GM12891 (cell line): ENCODE measurements around the gene PDS5A.

ENCODE experiments used
- PAX5 ChIP-seq: IDR thresholded peaks from 2 replicates; pipeline ENCODE4 v1.6.1; 2011; ENCODE audit warnings: low read length, moderate library complexity, mild to moderate bottlenecking; ENCODE audit not compliant: insufficient read depth, severe bottlenecking
- POLR2A ChIP-seq: IDR thresholded peaks from 2 replicates; pipeline ENCODE4 v1.6.1; 2011; ENCODE audit warnings: low read depth, low read length, control low read depth
- POLR2AphosphoS5 ChIP-seq: IDR thresholded peaks from 2 replicates; pipeline ENCODE4 v1.6.1; 2011; ENCODE audit warnings: low read depth, low read length, control low read depth
- POU2F2 ChIP-seq: IDR thresholded peaks from 2 replicates; pipeline ENCODE4 v1.6.1; 2011; ENCODE audit warnings: low read depth, mild to moderate bottlenecking, control low read depth, low read length, moderate library complexity
- TAF1 ChIP-seq: IDR thresholded peaks from 2 replicates; pipeline ENCODE4 v1.6.1; 2011; ENCODE audit warnings: low read depth, low read length, control low read depth

DNA sequence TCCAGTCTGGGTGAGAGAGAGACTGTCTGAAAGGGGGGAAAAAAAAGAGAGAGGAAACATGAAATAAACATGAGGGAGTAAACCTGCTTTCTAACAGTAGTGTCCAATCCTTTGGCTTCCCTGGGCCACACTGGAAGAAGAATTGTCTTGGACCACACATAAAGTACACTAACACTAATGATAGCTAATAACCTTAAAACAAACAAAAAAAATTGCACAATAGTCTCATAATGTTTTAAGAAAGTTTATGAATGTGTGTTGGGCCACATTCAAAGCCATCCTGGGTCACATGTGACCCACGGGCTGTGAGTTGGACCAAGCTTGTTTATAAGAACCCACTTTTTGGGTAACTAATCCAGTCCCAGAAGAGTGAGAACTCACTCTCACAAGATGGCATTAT, 30.3 kb downstream of the PDS5A start:
- TF ChIP-seq POLR2AphosphoS5 = no peak
- TF ChIP-seq TAF1 = no peak
- TF ChIP-seq POLR2A = no peak
- TF ChIP-seq PAX5 = no peak
- TF ChIP-seq POU2F2 = no peak
